ENCODE data around the gene CHD5.

GRCh38 chr1:6148497-6149241, 31.5 kb downstream of the CHD5 start:
- TF ChIP-seq POLR2A (IDR thresholded peaks at IDR 0.05; ENCODE audit: low read depth) (no peak), CTCF (IDR thresholded peaks at IDR 0.05) (no peak)

Measured in esophagus muscularis mucosa (tissue), 3 donors.